Measurements from ENCODE around the gene PPDPF. TPM values are rescaled to one million over a fixed set of nuclear protein-coding genes. Genes with fewer than 3 reads are reported as not detected.
A peak's percentile ranks its signal among the peaks of the same experiment; 100 is the strongest.

Gene PPDPF, protein sequence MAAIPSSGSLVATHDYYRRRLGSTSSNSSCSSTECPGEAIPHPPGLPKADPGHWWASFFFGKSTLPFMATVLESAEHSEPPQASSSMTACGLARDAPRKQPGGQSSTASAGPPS
- 264 TPM for polyA plus RNA-seq (2013, experiment 1 of 2)
- 214 TPM for polyA plus RNA-seq (2013, experiment 2 of 2)

GRCh38 chr20:63520504-63520933 lies at the start of gene PPDPF:
PPDPF (plus strand) TSS chr20:63520765; CDS start chr20:63521309, 544 bp downstream.
- Histone ChIP-seq H3K36me3 (ENCODE audit: control insufficient read depth, insufficient read depth, low read length) (peaks cover 26% of the 10 kb centered on the region), H3K4me3 (ENCODE audit: extremely low read depth, insufficient read depth, low read length, poor library complexity, severe bottlenecking) (peak within 1 kb of the TSS; percentile 80), H3K9me3 (ENCODE audit: control insufficient read depth, low read length) (peaks cover 16% of the 10 kb centered on the region), H3K27ac (ENCODE audit: low read depth, low read length, severe bottlenecking) (peak within 1 kb of the TSS; percentile 84), H3K4me1 (ENCODE audit: control insufficient read depth, insufficient read depth, low read length, poor library complexity, severe bottlenecking) (no peaks in the 10 kb centered on the region)
- WGBS, 2 experiments (ENCODE audit: insufficient coverage in 2 of 2): 0% methylated on average over 50 to 56 of the region's 64 CpGs

- Histone ChIP-seq H3K4me3 (ENCODE audit: extremely low read depth, insufficient read depth, low read length, poor library complexity, severe bottlenecking) (peak overlapping the region; percentile 49), H3K4me1 (ENCODE audit: control insufficient read depth, insufficient read depth, low read length, poor library complexity, severe bottlenecking) (peaks cover 3% of the 10 kb centered on the region), H3K9me3 (ENCODE audit: control insufficient read depth, low read length) (no peaks in the 10 kb centered on the region), H3K27ac (ENCODE audit: low read depth, low read length, severe bottlenecking) (no peak overlapping the region), H3K36me3 (ENCODE audit: control insufficient read depth, insufficient read depth, low read length) (no peaks in the 10 kb centered on the region)
- 13 to 15% methylated on average over 27 to 34 of the region's 46 CpGs for WGBS, 2 experiments (ENCODE audit: insufficient coverage in 2 of 2)
Measured at GRCh38 chr20:63471002-63471716, 49.4 kb upstream of the PPDPF start.

DNA sequence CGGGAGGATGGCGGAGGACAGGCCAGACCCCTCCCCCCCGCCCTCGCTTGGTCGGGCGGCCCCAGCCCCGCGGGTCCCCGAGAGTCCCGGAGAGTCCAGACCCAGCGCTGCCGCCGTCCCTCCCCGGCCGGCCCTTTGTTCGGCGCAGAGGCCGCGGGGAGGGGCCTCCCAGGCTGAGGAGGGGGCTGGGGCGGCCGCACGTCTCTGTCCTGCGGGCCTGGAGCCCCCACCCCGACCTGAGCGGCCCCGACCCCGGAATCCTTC lies 48.9 kb upstream of the PPDPF start:
- H3K9me3 ChIP-seq (ENCODE audit: control insufficient read depth, low read length): no peaks in the 10 kb centered on the region
- WGBS, 2 experiments (ENCODE audit: insufficient coverage in 2 of 2): 0% methylated on average over 9 to 12 of the region's 27 CpGs

GRCh38 chr20:63471981-63472831 lies 48.4 kb upstream of the PPDPF start, which contains the start of gene KCNQ2:
KCNQ2 (minus strand) TSS chr20:63472655; CDS start chr20:63472463, 192 bp downstream.
- WGBS, 2 experiments (ENCODE audit: insufficient coverage in 2 of 2): 0% methylated on average over 46 to 79 of the region's 111 CpGs
- H3K4me3 ChIP-seq (ENCODE audit: extremely low read depth, insufficient read depth, low read length, poor library complexity, severe bottlenecking): peak within 1 kb of the TSS; percentile 49
- no peaks in the 10 kb centered on the region for H3K36me3 ChIP-seq (ENCODE audit: control insufficient read depth, insufficient read depth, low read length)
- H3K27ac ChIP-seq (ENCODE audit: low read depth, low read length, severe bottlenecking): no peak within 1 kb of the TSS
- peaks cover 3% of the 10 kb centered on the region for H3K4me1 ChIP-seq (ENCODE audit: control insufficient read depth, insufficient read depth, low read length, poor library complexity, severe bottlenecking)
- no peaks in the 10 kb centered on the region for H3K9me3 ChIP-seq (ENCODE audit: control insufficient read depth, low read length)

More for the DNA sequence above, 48.9 kb upstream of the PPDPF start:
- Histone ChIP-seq H3K27ac (ENCODE audit: low read depth, low read length, severe bottlenecking) (no peak overlapping the region), H3K4me1 (ENCODE audit: control insufficient read depth, insufficient read depth, low read length, poor library complexity, severe bottlenecking) (peaks cover 3% of the 10 kb centered on the region), H3K36me3 (ENCODE audit: control insufficient read depth, insufficient read depth, low read length) (no peaks in the 10 kb centered on the region), H3K4me3 (ENCODE audit: extremely low read depth, insufficient read depth, low read length, poor library complexity, severe bottlenecking) (peak overlapping the region; percentile 49)

DNA sequence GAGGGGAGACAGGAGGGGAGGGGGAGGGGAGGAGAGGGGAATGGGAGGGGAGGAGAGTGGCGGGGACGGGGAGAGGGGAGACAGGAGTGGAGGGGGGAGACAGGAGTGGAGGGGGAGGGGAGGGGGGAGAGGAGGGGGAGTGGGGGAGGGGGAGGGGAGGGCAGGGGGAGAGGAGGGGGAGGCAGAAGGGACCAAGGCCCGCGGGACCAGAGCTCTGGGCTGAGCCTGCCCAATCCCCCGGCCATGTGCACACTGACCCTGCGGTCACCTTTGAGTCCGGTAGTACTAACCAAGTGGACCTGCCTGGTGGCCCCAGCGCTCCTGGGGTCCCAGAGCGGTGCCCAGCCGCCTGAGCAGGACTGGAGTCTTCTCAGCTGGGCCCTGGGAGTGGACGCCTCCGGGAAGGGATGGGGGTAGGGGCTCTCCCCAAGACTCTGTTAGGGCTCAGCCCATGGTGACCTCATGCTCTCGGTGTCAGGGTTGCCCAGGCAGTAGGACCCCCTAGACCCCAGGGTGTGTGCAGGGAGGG lies 47.6 kb upstream of the PPDPF start:
- Histone ChIP-seq H3K4me1 (ENCODE audit: control insufficient read depth, insufficient read depth, low read length, poor library complexity, severe bottlenecking) (peaks cover 3% of the 10 kb centered on the region), H3K27ac (ENCODE audit: low read depth, low read length, severe bottlenecking) (no peak overlapping the region), H3K36me3 (ENCODE audit: control insufficient read depth, insufficient read depth, low read length) (no peaks in the 10 kb centered on the region), H3K4me3 (ENCODE audit: extremely low read depth, insufficient read depth, low read length, poor library complexity, severe bottlenecking) (no peak overlapping the region), H3K9me3 (ENCODE audit: control insufficient read depth, low read length) (no peaks in the 10 kb centered on the region)
- 60 to 61% methylated on average over 6 to 10 of the region's 13 CpGs for WGBS, 2 experiments (ENCODE audit: insufficient coverage in 2 of 2)

DNA sequence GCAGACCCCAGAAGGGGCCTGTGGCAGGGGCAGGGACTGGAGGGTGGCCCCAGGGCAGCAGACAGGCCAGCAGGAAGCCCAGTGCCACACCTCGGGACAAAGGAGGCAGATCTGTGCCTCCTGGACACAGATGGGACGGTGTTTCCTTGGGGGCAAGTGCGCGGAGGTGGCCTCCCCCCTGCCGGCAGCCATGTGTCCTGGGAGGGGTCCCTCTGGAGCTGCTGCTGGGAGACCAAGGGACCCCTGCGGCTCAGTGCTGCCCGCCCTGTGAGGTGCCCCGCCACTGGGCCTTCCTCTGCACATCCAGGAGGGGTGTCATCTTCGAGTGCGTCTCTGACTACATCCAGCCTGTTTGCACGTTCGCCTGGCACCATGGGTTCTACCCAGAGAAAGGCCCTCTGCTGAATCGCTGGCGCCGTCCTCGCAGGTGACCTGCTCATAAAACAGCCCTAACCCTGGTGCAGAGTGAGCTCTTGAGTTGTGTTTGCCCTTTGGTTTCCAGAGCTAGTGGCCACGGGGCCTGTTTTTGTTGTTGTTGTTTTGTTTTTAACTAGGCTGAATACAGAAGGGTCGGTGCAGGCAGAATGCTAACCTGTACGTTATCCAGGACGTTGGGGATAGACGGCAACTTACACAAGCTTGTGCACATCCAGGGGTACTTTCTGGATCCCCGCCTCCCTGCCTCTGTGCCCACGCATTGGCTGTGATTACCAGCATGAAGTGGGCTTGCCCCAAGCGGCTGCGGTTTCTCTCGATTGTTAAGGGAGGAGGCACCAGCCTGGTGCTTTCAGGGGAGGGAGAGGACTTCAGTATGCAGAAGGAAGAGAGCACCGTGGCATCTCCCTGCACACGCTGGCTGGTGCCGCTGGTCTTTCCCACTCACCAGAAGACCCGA lies 46.8 kb upstream of the PPDPF start:
- WGBS, 2 experiments (ENCODE audit: insufficient coverage in 2 of 2): 37 to 38% methylated on average over 29 to 30 of the region's 30 CpGs
- no peaks in the 10 kb centered on the region for H3K9me3 ChIP-seq (ENCODE audit: control insufficient read depth, low read length)
- no peaks in the 10 kb centered on the region for H3K36me3 ChIP-seq (ENCODE audit: control insufficient read depth, insufficient read depth, low read length)

DNA sequence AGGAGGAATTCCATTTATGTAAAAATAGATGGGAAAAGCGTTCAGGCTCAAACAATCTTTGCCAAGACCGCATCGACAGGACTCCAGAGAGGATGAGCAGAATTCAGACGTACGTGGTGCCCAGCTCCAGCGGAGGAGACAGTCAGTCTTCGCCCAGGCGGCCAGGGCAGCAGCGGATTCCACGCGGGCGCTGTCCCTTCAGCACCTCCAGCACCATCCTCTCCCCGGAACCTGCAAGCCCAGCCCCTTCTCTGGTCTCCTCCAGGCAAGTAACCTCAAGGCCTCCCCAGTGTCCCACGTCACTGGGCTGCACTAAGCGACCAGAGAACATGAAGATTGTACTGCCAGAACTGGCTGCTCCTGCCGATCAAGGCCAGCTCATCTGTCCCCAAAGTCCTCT lies 45.4 kb upstream of the PPDPF start:
- no peaks in the 10 kb centered on the region for H3K36me3 ChIP-seq (ENCODE audit: control insufficient read depth, insufficient read depth, low read length)
- 17 to 20% methylated on average over 14 to 16 of the region's 16 CpGs for WGBS, 2 experiments (ENCODE audit: insufficient coverage in 2 of 2)
- peaks cover 3% of the 10 kb centered on the region for H3K4me1 ChIP-seq (ENCODE audit: control insufficient read depth, insufficient read depth, low read length, poor library complexity, severe bottlenecking)
- no peak overlapping the region for H3K27ac ChIP-seq (ENCODE audit: low read depth, low read length, severe bottlenecking)
- H3K4me3 ChIP-seq (ENCODE audit: extremely low read depth, insufficient read depth, low read length, poor library complexity, severe bottlenecking): no peak overlapping the region
- H3K9me3 ChIP-seq (ENCODE audit: control insufficient read depth, low read length): no peaks in the 10 kb centered on the region

More for the DNA sequence above, 46.8 kb upstream of the PPDPF start:
- Histone ChIP-seq H3K27ac (ENCODE audit: low read depth, low read length, severe bottlenecking) (no peak overlapping the region), H3K4me1 (ENCODE audit: control insufficient read depth, insufficient read depth, low read length, poor library complexity, severe bottlenecking) (peaks cover 3% of the 10 kb centered on the region), H3K4me3 (ENCODE audit: extremely low read depth, insufficient read depth, low read length, poor library complexity, severe bottlenecking) (no peak overlapping the region)

DNA sequence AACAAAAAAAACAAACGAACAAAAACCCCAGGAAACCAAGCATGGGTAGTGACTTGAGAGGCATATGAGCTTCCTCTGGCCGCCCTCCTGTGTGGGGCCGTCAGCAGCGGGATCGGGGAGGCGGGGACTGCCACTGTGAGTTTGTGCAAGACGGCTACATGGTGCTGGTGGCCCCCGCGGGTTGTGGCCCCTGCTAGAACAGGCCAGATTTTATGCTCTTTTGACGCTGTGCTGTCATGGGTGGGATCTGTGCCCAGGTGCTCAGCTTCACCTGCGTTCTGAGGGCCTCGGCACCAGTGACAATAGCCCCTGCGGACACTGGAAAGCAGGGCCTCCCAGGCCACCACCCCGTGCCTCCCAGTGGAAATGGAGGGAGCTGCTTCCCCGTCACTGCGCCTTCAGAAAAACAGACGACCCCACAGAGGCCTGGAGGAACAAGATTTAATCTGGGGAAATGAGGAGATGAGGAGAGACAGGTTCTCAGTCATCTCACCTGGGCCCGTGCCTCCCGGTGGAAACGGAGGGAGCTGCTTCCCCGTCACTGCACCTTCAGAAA lies 43.4 kb upstream of the PPDPF start:
- Histone ChIP-seq H3K27ac (ENCODE audit: low read depth, low read length, severe bottlenecking) (no peak overlapping the region), H3K9me3 (ENCODE audit: control insufficient read depth, low read length) (no peaks in the 10 kb centered on the region), H3K36me3 (ENCODE audit: control insufficient read depth, insufficient read depth, low read length) (no peaks in the 10 kb centered on the region), H3K4me3 (ENCODE audit: extremely low read depth, insufficient read depth, low read length, poor library complexity, severe bottlenecking) (no peak overlapping the region), H3K4me1 (ENCODE audit: control insufficient read depth, insufficient read depth, low read length, poor library complexity, severe bottlenecking) (no peaks in the 10 kb centered on the region)
- 58 to 64% methylated on average over 15 to 20 of the region's 21 CpGs for WGBS, 2 experiments (ENCODE audit: insufficient coverage in 2 of 2)

- Histone ChIP-seq H3K36me3 (ENCODE audit: control insufficient read depth, insufficient read depth, low read length) (no peaks in the 10 kb centered on the region), H3K27ac (ENCODE audit: low read depth, low read length, severe bottlenecking) (no peak overlapping the region), H3K4me3 (ENCODE audit: extremely low read depth, insufficient read depth, low read length, poor library complexity, severe bottlenecking) (no peak overlapping the region), H3K4me1 (ENCODE audit: control insufficient read depth, insufficient read depth, low read length, poor library complexity, severe bottlenecking) (no peaks in the 10 kb centered on the region), H3K9me3 (ENCODE audit: control insufficient read depth, low read length) (no peaks in the 10 kb centered on the region)
- 78 to 89% methylated on average over 16 to 17 of the region's 17 CpGs for WGBS, 2 experiments (ENCODE audit: insufficient coverage in 2 of 2)
Measured at GRCh38 chr20:63477944-63478343, 42.6 kb upstream of the PPDPF start.

Data from mesodermal cell (in vitro differentiated cells).